Panc1 (cell line): Measurements from ENCODE around the gene ALDH16A1. TPM values are rescaled to one million over a fixed set of nuclear protein-coding genes. Genes with fewer than 3 reads are reported as not detected.

Source experiments
- ATAC-seq: fragments of 200-7000 bp; cut with Tn5 transposase; 2 replicates; pipeline ENCODE4 v1.9.1; 2020; ENCODE audit warnings: mild to moderate bottlenecking, moderate library complexity
- Bru-seq: library from RNA; stranded (reverse); fragments of 400-500 nt; gene quantifications from one replicate; lab custom pipeline; 2021; lab: Mats Ljungman, UMichigan
- BruChase-seq, 2 experiments: library from RNA; stranded (reverse); fragments of 400-500 nt; gene quantifications; one replicate each; lab custom pipeline; 2021; lab: Mats Ljungman, UMichigan
- BruUV-seq: library from RNA; stranded (reverse); fragments of 400-500 nt; replicated peaks from 2 replicates; lab custom pipeline; 2021; lab: Mats Ljungman, UMichigan
- CTCF ChIA-PET: fragments of 300-600 bp; sonication (Branson Sonifier 250); formaldehyde crosslinking; loops from one replicate; lab custom pipeline; 2022; ENCODE audit warnings: antibody characterized with exemption; lab: Charles Lee
- POLR2A ChIA-PET: fragments of 300-600 bp; sonication (Branson Sonifier 250); formaldehyde crosslinking; loops from one replicate; lab custom pipeline; 2022; ENCODE audit warnings: antibody characterized with exemption; lab: Charles Lee
- DNase-seq: peaks from one replicate; pipeline ENCODE4 v3.0.0-alpha.2; 2010; ENCODE audit warnings: low read depth, low spot score
- H3K27ac ChIP-seq: 2 replicates; pipeline ENCODE4 v1.5.1; 2011; ENCODE audit warnings: mild to moderate bottlenecking, low read length, inconsistent platforms
- H3K27me3 ChIP-seq: fragments of 200-500 bp; sonication (Bioruptor generic); 2 replicates; pipeline ENCODE4 v1.6.0; 2014; ENCODE audit warnings: low read length, inconsistent platforms; ENCODE audit not compliant: control insufficient read depth, insufficient read depth
- H3K36me3 ChIP-seq: fragments of 200-500 bp; sonication (Bioruptor generic); 2 replicates; pipeline ENCODE4 v1.5.1; 2014; ENCODE audit warnings: inconsistent platforms, mild to moderate bottlenecking, low read length, moderate library complexity; ENCODE audit not compliant: control insufficient read depth, insufficient read depth
- H3K4me1 ChIP-seq: 2 replicates; pipeline ENCODE4 v1.5.1; 2011; ENCODE audit warnings: inconsistent platforms, mild to moderate bottlenecking, low read length, moderate library complexity; ENCODE audit not compliant: control insufficient read depth, insufficient read depth
- H3K4me3 ChIP-seq, 2 experiments: 2 replicates each; pipeline ENCODE4 v1.5.1; 2011 to 2012; ENCODE audit warnings: low read depth in 2 of 2, low read length in 2 of 2, mild to moderate bottlenecking in 2 of 2, inconsistent platforms in 1 of 2, moderate library complexity in 1 of 2
- H3K9me3 ChIP-seq: fragments of 200-500 bp; sonication (Bioruptor generic); 2 replicates; pipeline ENCODE4 v1.5.1; 2014; ENCODE audit warnings: low read depth, mild to moderate bottlenecking, inconsistent platforms, low read length, moderate library complexity; ENCODE audit not compliant: control insufficient read depth, insufficient read depth
- CTCF ChIP-seq: fragments of 450-650 bp; IDR thresholded peaks from 2 replicates; pipeline ENCODE4 v1.5.1; 2017; ENCODE audit warnings: mild to moderate bottlenecking
- POLR2AphosphoS5 ChIP-seq: IDR thresholded peaks from 2 replicates; pipeline ENCODE4 v1.6.1; 2012; ENCODE audit warnings: mild to moderate bottlenecking, low read depth, low read length, moderate library complexity
- REST ChIP-seq, 2 experiments: IDR thresholded peaks; 2 replicates each; pipeline ENCODE4 v1.6.1; 2011 to 2012; ENCODE audit warnings: low read depth in 2 of 2, control low read depth in 1 of 2, low read length in 1 of 2, mild to moderate bottlenecking in 1 of 2, moderate library complexity in 1 of 2; ENCODE audit not compliant: insufficient read depth in 1 of 2
- TCF7L2 ChIP-seq: IDR thresholded peaks from 2 replicates; pipeline ENCODE4 v1.6.1; 2011; ENCODE audit warnings: mild to moderate bottlenecking, low read depth, low read length, inconsistent platforms
- in situ Hi-C: cut with HindIII; loops from 2 replicates; pipeline ENCODE4 v1.10.0; 2016; ENCODE audit warnings: low sequenced_read_pairs, low pct_unique_long_range_greater_than_20kb
- intact Hi-C: fragments of 100-400 bp; cut with micrococcal nuclease; formaldehyde crosslinking; loops from one replicate; pipeline ENCODE4 v1.10.0; 2022; ENCODE audit not compliant: unreplicated experiment
- long read RNA-seq: library from polyadenylated mRNA; unstranded; transcript quantifications from one replicate; pipeline ENCODE4 v2.0.0, GENCODE V29; 2021; ENCODE audit not compliant: unreplicated experiment
- polyA plus RNA-seq: library from polyadenylated mRNA; unstranded; fragments of >200 nt; gene quantifications from one replicate; pipeline ENCODE4 v1.2.1, GENCODE V29; 2012; ENCODE audit warnings: missing spikeins; ENCODE audit not compliant: insufficient read length
- total RNA-seq: library from RNA; stranded (reverse); gene quantifications from one replicate; pipeline ENCODE4 v1.2.1, GENCODE V29; 2021; ENCODE audit not compliant: unreplicated experiment

Gene ALDH16A1
- 19.6 TPM for total RNA-seq
- 31.7 TPM for polyA plus RNA-seq
- percentile 56 among the genes with signal in this experiment for Bru-seq, nascent RNA
- percentile 53 among the genes with signal in this experiment for BruChase-seq, experiment 1, labeled RNA remaining after a 2-hour chase
- BruChase-seq, experiment 2, labeled RNA remaining after a 6-hour chase, result percentile 63 among the genes with signal in this experiment
- long read RNA-seq, transcript ALDH16A1-201 (17 exons, 3,153 nt), result minor isoform, 6 of 35 reads
- long read RNA-seq, transcript ALDH16A1-202 (16 exons, 2,470 nt), result major isoform, 14 of 35 reads
- long read RNA-seq, partial matches to known transcripts, result 6 of 35 reads
- long read RNA-seq, other reads (novel, unspliced or antisense), result 8 of 35 reads

- ATAC-seq, result peak; percentile 95
- in situ Hi-C loops, result no loop called here
- H3K27ac ChIP-seq, result peak within 1 kb of the TSS; percentile 99
- no peaks in the 10 kb centered on the region; the same call in 1 of the 2 replicates for H3K36me3 ChIP-seq
- CTCF ChIA-PET, result interaction anchor here (0.6 kb wide), 3 partner anchors 74 to 308 kb away, joined by 3 to 6 read pairs (median 3); partner anchors contain the start of genes RCN3 and SCAF1
- DNase-seq, result peak; percentile 75
- no TSS peak for BruUV-seq
- intact Hi-C loops, result no loop called here
- TF ChIP-seq POLR2AphosphoS5, result peak; percentile 87
- no peak for TF ChIP-seq REST (IDR thresholded peaks at IDR 0.05; ENCODE audit: insufficient read depth in 1 of 2, low read depth in 2 of 2, low read length in 1 of 2)
- TF ChIP-seq TCF7L2, result no peak
- H3K4me3 ChIP-seq, result peak within 1 kb of the TSS; percentile 77 to 96
- POLR2A ChIA-PET, result interaction anchor here (0.6 kb wide), 2 partner anchors 83 to 222 kb away, joined by 3 to 4 read pairs; no protein-coding TSS in a partner anchor
- no peaks in the 10 kb centered on the region for H3K27me3 ChIP-seq
- no peaks in the 10 kb centered on the region for H3K9me3 ChIP-seq
- H3K4me1 ChIP-seq, result no peaks in the 10 kb centered on the region; the same call in 1 of the 2 replicates
Measured at GRCh38 chr19:49453013-49453756, at the start of gene ALDH16A1. Gene ALDH16A1 (plus strand): TSS chr19:49453225. CDS start chr19:49453332, 107 bp downstream.

DNA sequence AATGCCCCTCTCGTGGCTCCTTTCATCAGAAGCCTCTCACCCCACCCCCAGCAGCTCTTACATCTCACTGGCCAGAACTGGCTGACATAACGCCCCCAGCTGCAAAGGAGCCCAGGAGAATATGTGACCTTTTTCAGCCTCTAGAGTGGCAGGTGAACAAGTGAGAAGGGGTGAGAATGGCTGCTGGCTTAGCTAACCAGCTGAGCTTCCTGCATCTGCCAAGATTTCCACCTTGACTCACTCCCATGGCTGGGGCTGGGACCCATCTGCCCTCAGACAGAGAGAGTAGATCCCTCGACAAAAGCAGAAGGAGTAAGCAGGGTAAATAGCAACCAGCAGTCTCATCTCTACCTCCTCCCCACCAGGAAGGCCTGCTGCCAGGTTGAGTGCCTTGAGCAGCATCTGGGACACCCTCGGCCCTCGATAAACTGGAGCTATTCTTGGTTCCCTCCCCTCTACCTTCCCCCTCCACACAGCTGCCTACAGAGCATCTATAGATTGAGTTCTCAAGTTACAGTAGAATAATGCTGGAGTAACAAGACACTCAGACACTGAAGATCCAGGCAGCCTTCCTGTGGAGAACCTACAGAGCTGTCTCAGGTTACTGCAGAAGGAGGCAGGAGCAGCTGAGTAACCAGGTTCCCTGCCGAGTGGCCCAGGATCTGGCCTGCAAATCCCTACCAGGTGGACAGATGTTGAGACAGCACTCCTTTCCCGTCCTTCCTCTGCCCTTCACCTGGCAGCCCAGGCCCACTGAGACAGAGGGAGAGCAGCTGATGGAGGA is 49.4 kb upstream of the ALDH16A1 start:
- no TSS peak for BruUV-seq
- CTCF ChIA-PET, result no interaction called here
- DNase-seq (no peak), ATAC-seq (no peak)
- H3K27ac ChIP-seq, result no peak overlapping the region
- no peaks in the 10 kb centered on the region for H3K27me3 ChIP-seq
- H3K4me1 ChIP-seq, result no peaks in the 10 kb centered on the region
- H3K9me3 ChIP-seq, result no peaks in the 10 kb centered on the region
- H3K4me3 ChIP-seq, result no peak overlapping the region
- in situ Hi-C loops (no loop called here), intact Hi-C loops (no loop called here)
- no peak for TF ChIP-seq TCF7L2
- TF ChIP-seq CTCF, result no peak
- POLR2A ChIA-PET, result no interaction called here
- no peaks in the 10 kb centered on the region for H3K36me3 ChIP-seq
